Endothelial cell of umbilical vein (primary cell): ENCODE data around the gene SP3.

Experiments
- CTCF ChIP-seq, 2 donors: IDR thresholded peaks; 1 replicate in 1 of 2; 2 replicates in 1 of 2; pipeline ENCODE4 v1.5.1; 2011; ENCODE audit warnings: low read length in 2 of 2, mild to moderate bottlenecking in 2 of 2, moderate library complexity in 2 of 2, control low read depth in 1 of 2, inconsistent platforms in 1 of 2, low read depth in 1 of 2; ENCODE audit not compliant: insufficient read depth in 1 of 2; ENCODE audit errors: extremely low read depth in 1 of 2
- POLR2A ChIP-seq: IDR thresholded peaks from 2 replicates; pipeline ENCODE4 v1.6.1; 2012; ENCODE audit warnings: low read depth, mild to moderate bottlenecking, control low read depth, low read length

- TF ChIP-seq CTCF (IDR thresholded peaks at IDR 0.05; ENCODE audit: extremely low read depth in 1 of 2, insufficient read depth in 1 of 2, low read depth in 1 of 2, low read length in 2 of 2): no peak
- no peak for TF ChIP-seq POLR2A
These were observed 16.3 kb downstream of the SP3 start for GRCh38 chr2:173948842-173949241.
